Chondrocyte (in vitro differentiated cells): ENCODE data around the gene RXYLT1. TPM values are rescaled to one million over a fixed set of nuclear protein-coding genes. Genes with fewer than 3 reads are reported as not detected.
"Not testable (repeated sequence)": the region's sequence is repeated elsewhere in the genome, so short reads cannot be mapped to it uniquely, and the experiment has no call there.

Experiments
- DNase-seq: peaks from one replicate; pipeline ENCODE4 v3.0.0; 2021; ENCODE audit warnings: mixed read lengths, low spot score
- H3K27ac Mint-ChIP-seq: one replicate; pipeline ENCODE4 v1.8.0; 2021; ENCODE audit warnings: mild to moderate bottlenecking, moderate library complexity, mixed read lengths; ENCODE audit not compliant: unreplicated experiment
- H3K27me3 Mint-ChIP-seq: 2 replicates; pipeline ENCODE4 v1.8.0; 2021; ENCODE audit warnings: low read depth, mixed read lengths
- H3K36me3 Mint-ChIP-seq: 2 replicates; pipeline ENCODE4 v1.8.0; 2021; ENCODE audit warnings: low read depth, mixed read lengths
- H3K4me1 Mint-ChIP-seq: 2 replicates; pipeline ENCODE4 v1.8.0; 2021; ENCODE audit warnings: low read depth, mild to moderate bottlenecking, mixed read lengths
- H3K4me3 Mint-ChIP-seq: one replicate; pipeline ENCODE4 v1.8.0; 2021; ENCODE audit warnings: mild to moderate bottlenecking, moderate library complexity, mixed read lengths; ENCODE audit not compliant: unreplicated experiment
- H3K9me3 Mint-ChIP-seq: 2 replicates; pipeline ENCODE4 v1.8.0; 2021; ENCODE audit warnings: low read depth, mixed read lengths
- CTCF ChIP-seq: fragments of 200-600 bp; sonication (generic); IDR thresholded peaks from 2 replicates; pipeline ENCODE4 v1.5.0; 2021; ENCODE audit warnings: antibody characterized with exemption, mild to moderate bottlenecking, moderate library complexity
- total RNA-seq: library from RNA; stranded (reverse); gene quantifications from 3 replicates; pipeline ENCODE4 v1.2.1, GENCODE V29; 2021

RXYLT1 gene
- total RNA-seq, 1 donor from 2014 or later: 14.4 TPM

- H3K9me3 Mint-ChIP-seq: no peaks in the 10 kb centered on the region
- peaks cover 10% of the 10 kb centered on the region for H3K27me3 Mint-ChIP-seq
- no peak for DNase-seq
- TF ChIP-seq CTCF: no peak
- no peaks in the 10 kb centered on the region for H3K36me3 Mint-ChIP-seq
- no peak overlapping the region for H3K27ac Mint-ChIP-seq
- no peaks in the 10 kb centered on the region for H3K4me1 Mint-ChIP-seq
- H3K4me3 Mint-ChIP-seq: no peak overlapping the region
Measured at GRCh38 chr12:63836046-63836445, 56.3 kb downstream of the RXYLT1 start.

DNA sequence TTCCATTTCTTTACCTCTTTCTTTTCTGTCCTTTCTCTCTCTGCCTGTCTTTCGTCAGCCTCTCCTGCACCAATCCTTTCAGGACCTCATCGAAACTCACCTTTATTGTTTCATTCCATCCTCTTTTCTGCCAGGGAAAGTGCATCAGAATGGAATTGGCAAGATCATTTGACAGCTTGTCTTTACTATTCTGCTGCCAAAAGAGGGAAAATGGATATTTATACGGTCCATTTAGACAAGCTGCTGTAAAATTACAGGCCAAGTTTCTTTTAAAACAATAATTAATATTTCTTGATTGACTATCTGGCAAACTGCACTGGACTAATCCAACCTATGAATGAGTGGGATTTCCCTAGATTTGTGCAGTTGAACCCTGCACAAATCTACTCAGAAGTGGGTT is 57.2 kb downstream of the RXYLT1 start:
- no peak for DNase-seq
- Mint-ChIP-seq H3K36me3 (no peaks in the 10 kb centered on the region), H3K27ac (no peak overlapping the region), H3K9me3 (no peaks in the 10 kb centered on the region), H3K4me3 (no peak overlapping the region), H3K27me3 (peaks cover 6% of the 10 kb centered on the region), H3K4me1 (no peaks in the 10 kb centered on the region)
- no peak for TF ChIP-seq CTCF

DNA sequence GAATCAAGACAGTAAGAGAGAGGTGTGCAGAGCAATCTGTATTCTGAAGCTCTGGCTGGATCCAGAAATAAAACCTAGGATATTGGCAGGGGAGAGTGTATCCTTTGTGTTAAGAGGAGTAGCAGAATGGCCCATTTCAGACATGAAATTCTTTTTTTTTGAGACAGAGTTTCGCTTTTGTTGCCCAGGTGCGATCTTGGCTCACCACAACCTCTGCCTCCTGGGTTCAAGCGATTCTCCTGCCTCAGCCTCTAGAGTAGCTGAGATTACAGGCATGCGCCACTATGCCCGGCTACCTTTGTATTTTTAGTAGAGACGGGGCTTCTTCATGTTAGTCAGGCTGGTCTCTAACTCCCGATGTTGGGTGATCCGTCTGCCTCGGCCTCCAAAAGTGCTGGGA is 58.7 kb downstream of the RXYLT1 start:
- Mint-ChIP-seq H3K4me1 (peaks cover 4% of the 10 kb centered on the region), H3K36me3 (no peaks in the 10 kb centered on the region), H3K9me3 (no peaks in the 10 kb centered on the region), H3K27ac (no peak overlapping the region), H3K27me3 (peaks cover 6% of the 10 kb centered on the region), H3K4me3 (no peak overlapping the region)
- DNase-seq: no peak
- no peak for TF ChIP-seq CTCF

DNA sequence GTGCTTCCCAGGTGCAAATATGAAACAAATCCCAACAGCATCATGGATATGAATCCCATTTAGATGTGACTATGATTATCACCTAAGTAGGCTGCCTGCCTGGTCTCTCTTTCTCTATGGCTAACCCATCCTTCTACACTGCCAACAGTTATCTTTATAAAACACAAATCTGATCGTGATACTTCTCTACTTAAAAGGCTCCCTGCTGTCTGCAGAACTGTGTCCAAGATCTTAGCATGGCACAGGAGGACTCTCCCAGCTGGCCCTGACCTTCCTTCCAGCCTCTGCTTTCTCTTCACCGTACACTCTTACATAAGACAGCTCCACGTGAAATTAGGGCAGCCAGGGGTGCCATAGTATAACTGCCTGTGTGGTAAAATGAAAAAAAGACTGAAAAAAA is 61.3 kb downstream of the RXYLT1 start:
- Mint-ChIP-seq H3K9me3 (no peaks in the 10 kb centered on the region), H3K4me3 (no peak overlapping the region), H3K36me3 (peaks cover 2% of the 10 kb centered on the region), H3K27ac (no peak overlapping the region), H3K4me1 (peaks cover 16% of the 10 kb centered on the region), H3K27me3 (peaks cover 6% of the 10 kb centered on the region)
- TF ChIP-seq CTCF: no peak
- no peak for DNase-seq

GRCh38 chr12:63841571-63841970 is 61.9 kb downstream of the RXYLT1 start:
- H3K9me3 Mint-ChIP-seq: no peaks in the 10 kb centered on the region
- peaks cover 6% of the 10 kb centered on the region for H3K27me3 Mint-ChIP-seq
- no peak overlapping the region for H3K4me3 Mint-ChIP-seq
- TF ChIP-seq CTCF: no peak
- no peak for DNase-seq
- peaks cover 2% of the 10 kb centered on the region for H3K36me3 Mint-ChIP-seq
- H3K27ac Mint-ChIP-seq: no peak overlapping the region
- H3K4me1 Mint-ChIP-seq: peaks cover 21% of the 10 kb centered on the region

DNA sequence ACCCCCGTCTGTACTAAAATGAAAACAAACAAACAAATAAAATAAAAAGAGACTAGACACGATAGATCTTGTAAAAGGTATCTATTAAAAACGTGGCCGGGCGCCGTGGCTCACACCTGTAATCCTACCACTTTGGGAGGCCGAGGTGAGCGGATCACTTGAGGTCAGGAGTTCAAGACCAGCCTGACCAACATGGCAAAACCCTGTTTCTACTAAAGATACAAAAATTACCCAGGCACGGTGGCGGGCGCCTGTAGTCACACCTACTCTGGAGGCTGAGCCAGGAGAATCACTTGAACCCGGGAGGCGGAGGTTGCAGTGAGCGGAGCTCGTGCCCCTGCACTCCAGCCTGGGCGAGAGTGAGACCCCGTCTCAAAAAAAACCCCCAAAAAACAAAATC is 63.0 kb downstream of the RXYLT1 start:
- not testable (repeated sequence) for H3K27ac Mint-ChIP-seq, H3K9me3 Mint-ChIP-seq, H3K27me3 Mint-ChIP-seq, H3K36me3 Mint-ChIP-seq, DNase-seq
- Mint-ChIP-seq H3K4me3 (peak overlapping the region; percentile 75), H3K4me1 (peaks cover 25% of the 10 kb centered on the region)
